K562 (cell line): ENCODE data around the gene SLC12A9. TPM values are rescaled to one million over a fixed set of nuclear protein-coding genes. Genes with fewer than 3 reads are reported as not detected.

ENCODE experiments used
- ARHGAP35 ChIP-seq: fragments of 450-650 bp; IDR thresholded peaks from 2 replicates; pipeline ENCODE4 v1.6.1; 2018; ENCODE audit not compliant: partially characterized antibody
- BCLAF1 ChIP-seq, 2 experiments: fragments of 450-650 bp in 1 of 2; IDR thresholded peaks; 2 replicates each; pipeline ENCODE4 v1.6.1; 2011 to 2017; ENCODE audit warnings: low read depth in 2 of 2, antibody characterized with exemption in 1 of 2, borderline replicate concordance in 1 of 2, low read length in 1 of 2, mild to moderate bottlenecking in 1 of 2, mixed read lengths in 1 of 2; ENCODE audit not compliant: control insufficient read depth in 1 of 2
- JUNB ChIP-seq: fragments of 450-650 bp; formaldehyde crosslinking; conservative IDR thresholded peaks from 2 replicates; pipeline ENCODE4 v1.4.0; 2020; ENCODE audit warnings: mild to moderate bottlenecking
- KAT7 ChIP-seq: sonication (generic); formaldehyde crosslinking; IDR thresholded peaks from 2 replicates; pipeline ENCODE4 v1.8.0; 2022; ENCODE audit warnings: missing genetic modification reagents, mild to moderate bottlenecking, borderline replicate concordance
- LEF1 ChIP-seq: fragments of 450-650 bp; IDR thresholded peaks from 2 replicates; pipeline ENCODE4 v1.6.1; 2016; ENCODE audit warnings: mild to moderate bottlenecking
- NELFE ChIP-seq: IDR thresholded peaks from 2 replicates; pipeline ENCODE4 v1.6.1; 2011; ENCODE audit warnings: mild to moderate bottlenecking; ENCODE audit not compliant: insufficient read depth, insufficient read length
- POLR3A ChIP-seq: IDR thresholded peaks from 2 replicates; pipeline ENCODE4 v1.6.1; 2011; ENCODE audit warnings: borderline replicate concordance, mild to moderate bottlenecking, moderate library complexity; ENCODE audit not compliant: insufficient read length, insufficient read depth; ENCODE audit errors: extremely low read depth
- RBM14 ChIP-seq: fragments of 200-400 bp; formaldehyde crosslinking; IDR thresholded peaks from 2 replicates; pipeline ENCODE4 v1.6.1; 2018; ENCODE audit warnings: low read depth, mild to moderate bottlenecking, low read length, moderate library complexity, borderline replicate concordance; ENCODE audit not compliant: insufficient read depth
- RNF2 ChIP-seq: sonication (generic); IDR thresholded peaks from 2 replicates; pipeline ENCODE4 v1.6.1; 2016
- SIN3A ChIP-seq, 2 experiments: fragments of 150-350 bp in 1 of 2; IDR thresholded peaks; 2 replicates each; pipeline ENCODE4 v1.6.1; 2011 to 2016; ENCODE audit warnings: borderline replicate concordance in 2 of 2, low read depth in 2 of 2, low read length in 2 of 2, mild to moderate bottlenecking in 2 of 2, moderate library complexity in 2 of 2; ENCODE audit not compliant: control insufficient read depth in 1 of 2
- SMARCE1 ChIP-seq: fragments of 450-650 bp; IDR thresholded peaks from 2 replicates; pipeline ENCODE4 v1.7.1; 2016; ENCODE audit warnings: mild to moderate bottlenecking
- SNIP1 ChIP-seq: fragments of 450-650 bp; IDR thresholded peaks from 2 replicates; pipeline ENCODE4 v1.7.1; 2017; ENCODE audit warnings: low read depth, mild to moderate bottlenecking
- SPI1 ChIP-seq: IDR thresholded peaks from 2 replicates; pipeline ENCODE4 v1.6.1; 2011; ENCODE audit warnings: low read depth, low read length, control low read depth, borderline replicate concordance
- TGIF2 ChIP-seq: sonication (generic); formaldehyde crosslinking; IDR thresholded peaks from 2 replicates; pipeline ENCODE4 v1.8.1; 2022; ENCODE audit warnings: mild to moderate bottlenecking, missing genetic modification reagents, moderate library complexity
- ZFP1 ChIP-seq: fragments of 450-650 bp; formaldehyde crosslinking; IDR thresholded peaks from 2 replicates; pipeline ENCODE4 v1.4.0; 2020; ENCODE audit warnings: mild to moderate bottlenecking, mixed read lengths
- ZNF449 ChIP-seq: fragments of 250-450 bp; sonication (Bioruptor Pico); IDR thresholded peaks from 2 replicates; pipeline ENCODE4 v1.8.0; 2022; ENCODE audit warnings: moderate library complexity, mild to moderate bottlenecking, inconsistent platforms
- ZNF639 ChIP-seq, 2 experiments: fragments of 200-800 bp in 1 of 2; sonication (Bioruptor generic) in 1 of 2; sonication (generic) in 1 of 2; formaldehyde crosslinking in 1 of 2; IDR thresholded peaks in 1 of 2; conservative IDR thresholded peaks in 1 of 2; 2 replicates each; pipeline versions ENCODE4 v1.5.0 to v1.6.1; 2016 to 2020; ENCODE audit warnings: missing compliant biosample characterization in 1 of 2, missing genetic modification characterization in 1 of 2, missing genetic modification reagents in 1 of 2
- ZNF655 ChIP-seq: fragments of 250-450 bp; sonication (Bioruptor Pico); IDR thresholded peaks from 2 replicates; pipeline ENCODE4 v1.5.0; 2021
- polyA plus RNA-seq, 8 experiments: library from polyadenylated mRNA; depleted of rRNA in 4 of 8; stranded (reverse) in 5 of 8; unstranded in 3 of 8; fragments of >200 nt; fragmentation: Nextera tagmentation in 2 of 8; fragmentation: Illumina TruSeq in 1 of 8; extraction: Ambion mirVana in 2 of 8; extraction: Trizol in 1 of 8; gene quantifications; 2 replicates each; pipeline versions ENCODE4 v1.2.1 to v1.2.3, GENCODE V29; 2011 to 2014; ENCODE audit warnings: inconsistent platforms in 1 of 8, missing spikeins in 1 of 8
- total RNA-seq, 7 experiments: library from RNA; depleted of rRNA in 6 of 7; stranded (reverse); fragments of >200 nt in 6 of 7; fragmentation: Illumina TruSeq in 2 of 7; extraction: Trizol in 2 of 7; gene quantifications; 2 replicates each; pipeline versions ENCODE4 v1.2.1 to v1.2.3, GENCODE V29; 2011 to 2021; ENCODE audit warnings: low replicate concordance in 1 of 7

The SLC12A9 gene
- total and polyA plus RNA-seq, 9 of the 15 experiments (the other 6 are each of a cell fraction or from before 2014, with no cell fraction given): 0.06 to 20.2 (median 10.7) TPM

GRCh38 chr7:100867040-100867775 is 14.7 kb downstream of the SLC12A9 start, which contains the start of gene TRIP6 (continued):
- 0 out of 2 replicates have a peak, but pooled peaks have one; percentile 21 for TF ChIP-seq KAT7 (CRISPR knock-in tag)
- TF ChIP-seq ZNF449 (CRISPR knock-in tag): peak; percentile 76; the same call in 1 of the 2 replicates
- peak; percentile 77 for TF ChIP-seq LEF1
- no peak for TF ChIP-seq ZNF655 (CRISPR knock-in tag)
- peak; percentile 68 for TF ChIP-seq SMARCE1
- 0 out of 2 replicates have a peak, but pooled peaks have one; percentile 40 for TF ChIP-seq TGIF2
- TF ChIP-seq ARHGAP35: no peak
- peak; percentile 99 for TF ChIP-seq JUNB (CRISPR knock-in tag)
- TF ChIP-seq SNIP1: no peak
- peak; percentile 58; the same call in 1 of the 2 replicates for TF ChIP-seq SPI1
- TF ChIP-seq BCLAF1 (IDR thresholded peaks at IDR 0.05; ENCODE audit: borderline replicate concordance in 1 of 2, control insufficient read depth in 1 of 2, low read depth in 2 of 2, low read length in 1 of 2): no peak
- peak; percentile 85 for TF ChIP-seq RNF2
- TF ChIP-seq SIN3A (IDR thresholded peaks at IDR 0.05; ENCODE audit: borderline replicate concordance in 2 of 2, control insufficient read depth in 1 of 2, low read depth in 2 of 2, low read length in 2 of 2): peak in 1 of 2 experiments; percentile 69; a peak in 2 of 4 replicates
- TF ChIP-seq POLR3A: no peak
- no peak for TF ChIP-seq RBM14
- TF ChIP-seq NELFE: no peak
- peak in 1 of 2 experiments; percentile 85; a peak in 1 of 4 replicates for TF ChIP-seq ZNF639 (CRISPR knock-in tag; conservative IDR thresholded peaks at IDR 0.05 in 1 of 2, IDR thresholded peaks at IDR 0.05 in 1 of 2)
- no peak for TF ChIP-seq ZFP1 (CRISPR knock-in tag)
